GM21526 (cell line): ENCODE data around the gene AMDHD2.
A peak's percentile ranks its signal among the peaks of the same experiment; 100 is the strongest.

Experiments
- ATAC-seq: cut with Tn5 transposase; IDR thresholded peaks from one replicate; pipeline ENCODE4 v1.9.1; 2021; ENCODE audit warnings: moderate library complexity; ENCODE audit not compliant: unreplicated experiment, low FRiP score

AMDHD2 gene

GRCh38 chr16:2515180-2515851 is 4.9 kb upstream of the AMDHD2 start:
- no peak for ATAC-seq

- ATAC-seq = no peak
Observed at GRCh38 chr16:2516391-2517240, 3.6 kb upstream of the AMDHD2 start.

- ATAC-seq = no peak
Observed at GRCh38 chr16:2517954-2518605, 2.1 kb upstream of the AMDHD2 start.

- no peak for ATAC-seq
Observed at GRCh38 chr16:2518823-2519710, 1.1 kb upstream of the AMDHD2 start.

GRCh38 chr16:2519711-2520080 is 475 bp upstream of the AMDHD2 start:
- ATAC-seq = no peak

- peak; percentile 11 for ATAC-seq
Observed at GRCh38 chr16:2520784-2521531, 787 bp downstream of the AMDHD2 start.

- no peak for ATAC-seq
Observed at GRCh38 chr16:2523801-2524231, 3.6 kb downstream of the AMDHD2 start.

- no peak for ATAC-seq
Observed at GRCh38 chr16:2524339-2524938, 4.3 kb downstream of the AMDHD2 start.

GRCh38 chr16:2526135-2526534 is 6.0 kb downstream of the AMDHD2 start:
- no peak for ATAC-seq

- ATAC-seq = no peak
Observed at GRCh38 chr16:2527071-2527783, 7.1 kb downstream of the AMDHD2 start.

GRCh38 chr16:2527784-2528100 is 7.6 kb downstream of the AMDHD2 start:
- no peak for ATAC-seq

GRCh38 chr16:2528161-2529060 is 8.2 kb downstream of the AMDHD2 start:
- no peak for ATAC-seq

- ATAC-seq = no peak
Observed at GRCh38 chr16:2529061-2529931, 9.1 kb downstream of the AMDHD2 start.

- ATAC-seq = no peak
Observed at GRCh38 chr16:2529961-2530628, 9.9 kb downstream of the AMDHD2 start.

- ATAC-seq = no peak
Observed at GRCh38 chr16:2530629-2531318, 10.6 kb downstream of the AMDHD2 start.

- no peak for ATAC-seq
Observed at GRCh38 chr16:2531371-2531695, 11.2 kb downstream of the AMDHD2 start, which contains the start of gene CEMP1. TSS of gene CEMP1 (minus strand) at chr16:2531408. CDS start at chr16:2531073, 335 bp downstream.
